HCT116 (cell line): ENCODE data around the gene KIF26B. TPM values are rescaled to one million over a fixed set of nuclear protein-coding genes. Genes with fewer than 3 reads are reported as not detected.

Experiments used
- ATAC-seq: fragments of 200-7000 bp; cut with Tn5 transposase; 2 replicates; pipeline ENCODE4 v1.9.1; 2020; ENCODE audit warnings: mild to moderate bottlenecking, moderate library complexity
- BruUV-seq: library from RNA; stranded (reverse); fragments of 400-500 nt; replicated peaks from 2 replicates; lab custom pipeline; 2021; lab: Mats Ljungman, UMichigan
- CTCF ChIA-PET: fragments of 300-600 bp; sonication (Branson Sonifier 250); formaldehyde crosslinking; loops from one replicate; lab custom pipeline; 2021; ENCODE audit warnings: antibody characterized with exemption; lab: Charles Lee
- POLR2A ChIA-PET: fragments of 300-600, 350-600 bp; sonication (Branson Sonifier 250); formaldehyde crosslinking; loops from one replicate; lab custom pipeline; 2021; ENCODE audit warnings: antibody characterized with exemption; lab: Charles Lee
- RAD21 ChIA-PET, 2 experiments: fragments of 300-600 bp; sonication (Branson Sonifier 250); formaldehyde crosslinking; loops; one replicate each; lab custom pipeline; 2023; ENCODE audit warnings: low total read pairs in 2 of 2; ENCODE audit not compliant: uncharacterized antibody in 2 of 2, unreplicated experiment in 2 of 2, low non-redundant PET in 1 of 2; lab: Charles Lee
- DNase-seq: peaks from one replicate; pipeline ENCODE4 v3.0.0-alpha.2; 2010; ENCODE audit warnings: low read depth, low spot score
- H2AFZ ChIP-seq: fragments of 200-600 bp; shearing (Covaris generic), sonication (generic); 2 replicates; pipeline ENCODE4 v1.6.1; 2017; ENCODE audit warnings: low read depth, mixed run types, mixed read lengths, antibody characterized with exemption, low read length; ENCODE audit not compliant: poor library complexity, severe bottlenecking
- H3K27ac ChIP-seq: 2 replicates; pipeline ENCODE4 v1.5.1; 2012; ENCODE audit warnings: low read depth, low read length
- H3K27me3 ChIP-seq: fragments of 200-600 bp; sonication (generic); 2 replicates; pipeline ENCODE4 v1.6.1; 2016; ENCODE audit warnings: mixed run types, low read length, mixed read lengths; ENCODE audit not compliant: insufficient read depth
- H3K36me3 ChIP-seq, 2 experiments: fragments of 200-500 bp in 1 of 2; fragments of 200-600 bp in 1 of 2; sonication (Bioruptor generic) in 1 of 2; sonication (generic) in 1 of 2; 2 replicates each; pipeline versions ENCODE4 v1.5.1 to v1.6.1; 2014 to 2016; ENCODE audit warnings: low read length in 2 of 2, inconsistent platforms in 1 of 2, mixed read lengths in 1 of 2, mixed run types in 1 of 2; ENCODE audit not compliant: insufficient read depth in 2 of 2, control insufficient read depth in 1 of 2
- H3K4me1 ChIP-seq, 2 experiments: fragments of 200-600 bp in 1 of 2; sonication (generic) in 1 of 2; 2 replicates each; pipeline versions ENCODE4 v1.5.1 to v1.6.1; 2012 to 2017; ENCODE audit warnings: low read length in 2 of 2, inconsistent platforms in 1 of 2, mild to moderate bottlenecking in 1 of 2, mixed read lengths in 1 of 2, mixed run types in 1 of 2, moderate library complexity in 1 of 2; ENCODE audit not compliant: insufficient read depth in 2 of 2, control insufficient read depth in 1 of 2
- H3K4me2 ChIP-seq: fragments of 200-600 bp; sonication (generic); 2 replicates; pipeline ENCODE4 v1.6.1; 2017; ENCODE audit warnings: mixed run types, low read length, mixed read lengths
- H3K4me3 ChIP-seq, 2 experiments: fragments of 200-600 bp in 1 of 2; sonication (generic) in 1 of 2; replicated peaks in 1 of 2; 2 replicates each; pipeline ENCODE4 v1.5.1; 2011 to 2016; ENCODE audit warnings: low read length in 2 of 2, control low read depth in 1 of 2, low read depth in 1 of 2, mild to moderate bottlenecking in 1 of 2, mixed read lengths in 1 of 2, mixed run types in 1 of 2
- H3K79me2 ChIP-seq: fragments of 200-600 bp; sonication (generic); 2 replicates; pipeline ENCODE4 v1.6.1; 2017; ENCODE audit warnings: mild to moderate bottlenecking, mixed run types, low read length, moderate library complexity, mixed read lengths; ENCODE audit not compliant: insufficient read depth
- H3K9ac ChIP-seq: fragments of 200-600 bp; sonication (generic); 2 replicates; pipeline ENCODE4 v1.6.1; 2016; ENCODE audit warnings: low read length, mixed read lengths
- H3K9me2 ChIP-seq: fragments of 200-600 bp; sonication (generic), shearing (Covaris generic); 2 replicates; pipeline ENCODE4 v1.6.1; 2017; ENCODE audit warnings: mixed run types, mild to moderate bottlenecking, moderate library complexity; ENCODE audit not compliant: insufficient read depth
- H3K9me3 ChIP-seq, 2 experiments: fragments of 200-500 bp in 1 of 2; fragments of 200-600 bp in 1 of 2; sonication (Bioruptor generic) in 1 of 2; sonication (generic) in 1 of 2; 2 replicates each; pipeline ENCODE4 v1.6.1; 2014 to 2017; ENCODE audit warnings: low read length in 2 of 2, mixed read lengths in 2 of 2, inconsistent platforms in 1 of 2, low read depth in 1 of 2, mild to moderate bottlenecking in 1 of 2, mixed run types in 1 of 2, moderate library complexity in 1 of 2; ENCODE audit not compliant: control insufficient read depth in 1 of 2, insufficient read depth in 1 of 2
- H4K20me1 ChIP-seq: fragments of 200-600 bp; sonication (generic), shearing (Covaris generic); 2 replicates; pipeline ENCODE4 v1.6.1; 2017; ENCODE audit warnings: mixed run types, mild to moderate bottlenecking, moderate library complexity; ENCODE audit not compliant: insufficient read depth
- ATF3 ChIP-seq: IDR thresholded peaks from 2 replicates; pipeline ENCODE4 v1.6.1; 2012
- CTCF ChIP-seq, 3 experiments: fragments of 200-600 bp in 1 of 3; sonication (generic) in 1 of 3; IDR thresholded peaks in 2 of 3; conservative IDR thresholded peaks in 1 of 3; 2 replicates each; pipeline ENCODE4 v1.5.1; 2012 to 2017; ENCODE audit warnings: low read depth in 2 of 3, low read length in 2 of 3, antibody characterized with exemption in 1 of 3, borderline replicate concordance in 1 of 3, control low read depth in 1 of 3, mild to moderate bottlenecking in 1 of 3, mixed read lengths in 1 of 3, mixed run types in 1 of 3, moderate library complexity in 1 of 3; ENCODE audit not compliant: insufficient read depth in 1 of 3
- EZH2 ChIP-seq: fragments of 200-600 bp; sonication (generic); IDR thresholded peaks from 2 replicates; pipeline ENCODE4 v1.6.1; 2017; ENCODE audit warnings: antibody characterized with exemption, mixed run types
- EZH2phosphoT487 ChIP-seq: fragments of 200-600 bp; IDR thresholded peaks from 2 replicates; pipeline ENCODE4 v1.6.1; 2018; ENCODE audit warnings: antibody characterized with exemption, borderline replicate concordance
- REST ChIP-seq: IDR thresholded peaks from 2 replicates; pipeline ENCODE4 v1.6.1; 2012; ENCODE audit warnings: low read depth
- SP1 ChIP-seq: IDR thresholded peaks from 2 replicates; pipeline ENCODE4 v1.6.1; 2012; ENCODE audit warnings: low read depth
- TCF7L2 ChIP-seq: IDR thresholded peaks from 2 replicates; pipeline ENCODE4 v1.7.0; 2011; ENCODE audit warnings: borderline replicate concordance, inconsistent platforms; ENCODE audit not compliant: insufficient read depth, insufficient read length; ENCODE audit errors: extremely low read depth
- YY1 ChIP-seq: IDR thresholded peaks from 2 replicates; pipeline ENCODE4 v1.6.1; 2011; ENCODE audit warnings: low read length, low read depth, moderate library complexity, mild to moderate bottlenecking; ENCODE audit not compliant: insufficient replicate concordance; ENCODE audit errors: extremely low read depth
- ZBTB33 ChIP-seq: IDR thresholded peaks from 2 replicates; pipeline ENCODE4 v1.6.1; 2011; ENCODE audit warnings: mild to moderate bottlenecking, low read length, moderate library complexity; ENCODE audit not compliant: insufficient replicate concordance; ENCODE audit errors: extremely low read depth
- ZFX ChIP-seq: fragments of 450-650 bp; IDR thresholded peaks from 2 replicates; pipeline ENCODE4 v1.6.1; 2017
- ZNF274 ChIP-seq: fragments of 200-500 bp; sonication (Bioruptor generic); IDR thresholded peaks from 2 replicates; pipeline ENCODE4 v1.6.1; 2014; ENCODE audit warnings: mild to moderate bottlenecking, low read depth, low read length, inconsistent platforms
- intact Hi-C: fragments of 100-400 bp; cut with micrococcal nuclease; formaldehyde crosslinking; loops from 2 replicates; pipeline ENCODE4 v1.10.0; 2022
- total RNA-seq: library from RNA; stranded (reverse); gene quantifications from one replicate; pipeline ENCODE4 v1.2.1, GENCODE V29; 2021; ENCODE audit not compliant: unreplicated experiment

Gene KIF26B
- total RNA-seq, 1 experiment from 2014 or later = 0.49 TPM

- peaks cover 49% of the 10 kb centered on the region for H3K27me3 ChIP-seq
- H3K4me1 ChIP-seq = no peaks in the 10 kb centered on the region
- BruUV-seq = no TSS peak
- POLR2A ChIA-PET = no interaction called here
- no peaks in the 10 kb centered on the region for H3K79me2 ChIP-seq
- H3K9me3 ChIP-seq = no peaks in the 10 kb centered on the region
- intact Hi-C loops = no loop called here
- no peak overlapping the region for H3K27ac ChIP-seq
- TF ChIP-seq REST (no peak), SP1 (no peak), EZH2phosphoT487 (no peak), ATF3 (no peak), EZH2 (no peak), TCF7L2 (no peak), ZNF274 (no peak), YY1 (no peak), ZFX (no peak), ZBTB33 (no peak), CTCF (IDR thresholded peaks at IDR 0.05 in 2 of 3, conservative IDR thresholded peaks at IDR 0.05 in 1 of 3; ENCODE audit: borderline replicate concordance in 1 of 3, insufficient read depth in 1 of 3, low read depth in 2 of 3, low read length in 2 of 3) (no peak)
- DNase-seq = no peak
- H3K4me2 ChIP-seq = no peak overlapping the region
- H2AFZ ChIP-seq = no peak overlapping the region
- H3K9ac ChIP-seq = no peak overlapping the region
- no peaks in the 10 kb centered on the region for H4K20me1 ChIP-seq
- RAD21 ChIA-PET = no interaction called here
- H3K9me2 ChIP-seq = no peaks in the 10 kb centered on the region
- H3K36me3 ChIP-seq = no peaks in the 10 kb centered on the region
- CTCF ChIA-PET = no interaction called here
- H3K4me3 ChIP-seq = no peak overlapping the region
- no peak for ATAC-seq
These were observed 264.7 kb downstream of the KIF26B start for GRCh38 chr1:245419461-245419978.
